ENCODE measurements around the gene KCNMA1.
"Not testable (repeated sequence)": the region's sequence is repeated elsewhere in the genome, so short reads cannot be mapped to it uniquely, and the experiment has no call there.

The KCNMA1 gene

DNA sequence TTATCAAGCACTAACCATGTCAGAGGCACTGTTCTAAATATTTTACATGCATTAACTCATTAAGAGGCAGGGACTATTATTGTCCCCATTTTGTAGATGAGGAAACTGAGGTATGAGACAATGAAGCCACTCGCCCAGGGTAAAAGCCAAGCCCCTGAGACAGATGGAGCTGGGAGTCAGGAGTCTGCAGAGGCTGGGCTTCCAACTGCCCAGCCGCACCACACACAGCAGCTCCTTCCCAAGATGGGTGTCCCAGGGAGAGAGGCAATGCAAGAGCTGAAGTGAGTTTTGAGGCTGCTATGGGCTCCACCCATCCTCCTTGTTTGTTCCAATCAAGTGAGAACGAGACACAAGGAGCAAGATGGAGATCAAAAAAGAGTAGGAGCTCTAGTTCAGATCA lies 244.2 kb downstream of the KCNMA1 start:
- DNase-seq (ENCODE audit: low read depth in 2 of 2): no peak

- no peak for DNase-seq (ENCODE audit: low read depth in 2 of 2)
Measured at GRCh38 chr10:77392851-77393250, 244.8 kb downstream of the KCNMA1 start.

DNA sequence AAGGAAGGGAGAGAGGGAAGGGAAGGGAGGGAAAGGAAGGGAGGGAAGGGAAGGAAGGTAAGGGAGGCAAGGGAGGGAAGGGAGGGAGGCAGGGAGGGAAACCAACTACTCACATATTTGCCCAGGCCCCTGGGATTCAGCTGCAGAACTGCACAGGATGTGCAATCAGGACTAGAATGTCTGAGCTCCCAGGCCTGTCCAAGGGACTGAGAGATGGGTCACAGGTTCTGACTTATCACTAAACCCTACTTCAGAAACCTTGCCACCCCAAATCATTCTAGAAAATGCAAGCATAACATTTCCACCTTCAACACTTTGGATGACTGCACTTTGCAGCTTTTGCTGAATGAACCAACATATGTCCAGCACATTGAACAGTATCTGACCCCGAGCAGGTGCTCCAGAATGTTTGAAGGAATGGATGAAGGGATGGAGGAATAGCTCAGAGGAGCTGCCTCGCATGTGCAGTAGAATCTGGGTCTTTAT lies 245.3 kb downstream of the KCNMA1 start:
- DNase-seq (ENCODE audit: low read depth in 2 of 2): no peak

DNA sequence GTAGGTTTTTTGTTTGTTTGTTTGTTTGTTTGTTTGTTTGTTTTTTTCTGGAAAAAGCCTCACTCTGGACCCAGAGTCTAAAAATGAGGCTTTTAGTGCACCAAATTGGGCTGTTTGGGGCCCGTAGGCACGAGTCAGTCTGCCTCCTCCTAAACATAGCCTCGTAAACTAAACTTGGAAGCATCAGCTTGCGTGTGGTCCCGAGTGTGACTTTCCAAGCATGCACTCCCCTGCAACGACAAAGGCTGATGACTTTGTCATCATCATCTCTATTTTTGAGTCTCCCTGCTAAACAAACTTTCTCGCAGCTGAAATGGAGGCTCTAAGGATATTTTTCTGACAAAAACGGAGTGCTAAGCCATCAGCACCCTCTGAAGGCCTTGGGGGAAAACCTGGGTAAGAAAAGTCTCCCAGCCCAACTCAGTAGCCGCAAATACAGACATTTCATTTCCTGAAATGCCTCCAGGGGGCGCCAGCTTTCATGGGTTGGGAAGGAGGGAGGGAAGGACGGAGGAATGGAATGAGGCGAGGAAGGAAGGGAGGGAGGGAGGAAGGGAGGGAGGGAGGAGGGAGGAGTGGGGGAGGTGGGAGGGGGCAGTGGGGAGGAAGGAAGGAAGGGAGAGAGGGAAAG lies 245.9 kb downstream of the KCNMA1 start:
- DNase-seq (ENCODE audit: low read depth in 2 of 2): no peak

- no peak for DNase-seq (ENCODE audit: low read depth in 2 of 2)
Measured at GRCh38 chr10:77390481-77390891, 247.1 kb downstream of the KCNMA1 start.

DNA sequence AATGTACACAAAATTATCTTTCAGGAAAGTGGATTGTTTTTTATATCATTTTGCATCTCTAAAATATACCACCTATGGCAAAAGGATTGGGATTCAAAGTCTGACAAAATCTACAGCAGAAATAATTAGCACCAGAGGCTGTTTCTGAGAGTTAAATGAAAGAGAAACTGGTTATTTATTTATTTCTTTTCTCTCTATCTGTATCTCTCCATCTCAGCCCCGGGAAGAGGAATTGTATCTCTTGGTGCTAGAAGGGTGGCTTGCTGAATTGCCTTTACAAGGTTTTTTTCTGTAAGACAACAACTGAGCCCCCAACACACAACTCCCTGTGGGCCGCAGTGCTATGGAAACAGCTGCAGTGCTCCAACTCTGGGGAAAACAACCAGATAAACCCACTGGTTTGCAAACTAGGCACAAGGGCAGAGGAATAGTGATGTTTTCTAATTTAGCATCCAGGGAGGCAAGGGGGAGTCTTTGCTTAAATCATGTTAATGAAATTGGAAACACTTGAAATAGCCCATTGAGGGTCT lies 249.0 kb downstream of the KCNMA1 start:
- no peak for DNase-seq (ENCODE audit: low read depth in 2 of 2)

GRCh38 chr10:77387701-77388100 lies 249.9 kb downstream of the KCNMA1 start:
- not testable (repeated sequence) for DNase-seq (ENCODE audit: low read depth in 2 of 2)

GRCh38 chr10:77387247-77387646 lies 250.4 kb downstream of the KCNMA1 start:
- DNase-seq (ENCODE audit: low read depth in 2 of 2): no peak

- DNase-seq (ENCODE audit: low read depth in 2 of 2): no peak
Measured at GRCh38 chr10:77386838-77387237, 250.8 kb downstream of the KCNMA1 start.

DNA sequence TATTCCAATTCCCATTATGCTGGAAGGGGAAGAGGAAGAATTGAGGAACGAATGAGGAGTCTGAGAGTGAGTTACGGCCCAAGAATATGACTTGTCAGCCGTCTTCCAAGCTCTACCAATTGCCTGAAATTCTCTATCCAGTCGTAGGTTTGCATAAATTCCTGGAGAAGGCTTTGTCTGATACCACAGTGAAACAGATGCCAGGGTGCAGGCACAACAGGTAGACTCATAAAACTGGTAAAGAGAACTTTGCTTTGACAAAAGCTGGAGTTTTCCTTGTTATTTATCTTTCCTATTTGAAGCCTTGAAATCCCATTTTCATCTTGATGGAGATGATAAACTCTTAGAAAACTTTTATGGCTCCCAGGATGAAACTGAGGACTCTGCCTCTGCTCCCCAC lies 251.2 kb downstream of the KCNMA1 start:
- no peak for DNase-seq (ENCODE audit: low read depth in 2 of 2)

- no peak for DNase-seq (ENCODE audit: low read depth in 2 of 2)
Measured at GRCh38 chr10:77385315-77385714, 252.3 kb downstream of the KCNMA1 start.

DNA sequence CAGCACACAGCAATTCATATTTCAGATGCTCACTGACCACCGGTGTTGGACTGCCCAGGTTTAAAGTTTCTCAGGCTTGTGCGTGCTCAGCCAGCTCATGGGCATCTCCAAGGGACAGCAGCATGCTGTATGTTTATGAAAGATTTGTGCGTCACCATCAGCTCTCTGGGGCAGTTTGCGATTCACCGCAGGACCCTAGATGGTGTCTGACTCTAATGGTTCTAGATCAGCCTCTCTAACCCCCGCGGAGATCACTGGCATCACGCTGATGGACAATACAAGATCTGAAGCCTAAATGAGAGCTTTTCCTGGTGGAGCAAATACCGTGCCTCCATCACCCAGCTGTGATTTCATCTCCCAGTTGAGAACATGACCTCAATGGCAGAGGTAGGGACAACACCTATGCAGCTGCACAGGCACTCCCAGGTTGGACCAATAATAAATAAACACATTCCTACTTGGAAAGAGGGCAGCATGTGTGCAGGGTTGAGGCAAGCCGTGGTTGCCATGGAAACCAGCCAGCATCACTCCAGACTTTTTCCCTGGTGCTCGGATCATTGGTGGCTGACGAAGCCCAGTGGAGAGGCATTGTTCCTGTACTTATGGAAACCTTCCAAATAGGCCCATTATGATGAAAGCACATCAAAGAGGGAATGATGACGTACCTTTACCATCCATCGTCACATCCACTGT lies 253.6 kb downstream of the KCNMA1 start:
- DNase-seq (ENCODE audit: low read depth in 2 of 2): no peak

GRCh38 chr10:77381750-77382149 lies 255.9 kb downstream of the KCNMA1 start:
- no peak for DNase-seq (ENCODE audit: low read depth in 2 of 2)

GRCh38 chr10:77380723-77381122 lies 256.9 kb downstream of the KCNMA1 start:
- no peak for DNase-seq (ENCODE audit: low read depth in 2 of 2)

DNA sequence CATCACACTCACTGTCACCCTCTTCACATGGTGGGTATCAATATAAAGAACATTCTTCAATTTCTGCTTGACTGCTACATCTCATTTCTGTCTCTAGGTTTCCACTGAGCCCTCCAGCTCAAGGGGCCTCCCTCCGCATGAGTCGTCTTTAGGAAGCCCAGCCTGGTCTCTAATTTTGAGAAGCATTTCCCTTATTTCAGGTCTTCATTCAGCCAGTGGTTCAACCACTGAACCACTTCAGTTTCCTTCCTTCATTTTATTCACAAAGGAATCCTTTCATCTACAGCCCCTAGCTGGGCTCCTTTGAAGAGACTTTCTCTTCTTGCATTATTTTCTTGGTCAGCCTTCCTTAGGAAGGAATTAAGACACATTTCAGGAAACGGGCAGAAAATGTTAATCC lies 257.4 kb downstream of the KCNMA1 start:
- no peak for DNase-seq (ENCODE audit: low read depth in 2 of 2)

DNA sequence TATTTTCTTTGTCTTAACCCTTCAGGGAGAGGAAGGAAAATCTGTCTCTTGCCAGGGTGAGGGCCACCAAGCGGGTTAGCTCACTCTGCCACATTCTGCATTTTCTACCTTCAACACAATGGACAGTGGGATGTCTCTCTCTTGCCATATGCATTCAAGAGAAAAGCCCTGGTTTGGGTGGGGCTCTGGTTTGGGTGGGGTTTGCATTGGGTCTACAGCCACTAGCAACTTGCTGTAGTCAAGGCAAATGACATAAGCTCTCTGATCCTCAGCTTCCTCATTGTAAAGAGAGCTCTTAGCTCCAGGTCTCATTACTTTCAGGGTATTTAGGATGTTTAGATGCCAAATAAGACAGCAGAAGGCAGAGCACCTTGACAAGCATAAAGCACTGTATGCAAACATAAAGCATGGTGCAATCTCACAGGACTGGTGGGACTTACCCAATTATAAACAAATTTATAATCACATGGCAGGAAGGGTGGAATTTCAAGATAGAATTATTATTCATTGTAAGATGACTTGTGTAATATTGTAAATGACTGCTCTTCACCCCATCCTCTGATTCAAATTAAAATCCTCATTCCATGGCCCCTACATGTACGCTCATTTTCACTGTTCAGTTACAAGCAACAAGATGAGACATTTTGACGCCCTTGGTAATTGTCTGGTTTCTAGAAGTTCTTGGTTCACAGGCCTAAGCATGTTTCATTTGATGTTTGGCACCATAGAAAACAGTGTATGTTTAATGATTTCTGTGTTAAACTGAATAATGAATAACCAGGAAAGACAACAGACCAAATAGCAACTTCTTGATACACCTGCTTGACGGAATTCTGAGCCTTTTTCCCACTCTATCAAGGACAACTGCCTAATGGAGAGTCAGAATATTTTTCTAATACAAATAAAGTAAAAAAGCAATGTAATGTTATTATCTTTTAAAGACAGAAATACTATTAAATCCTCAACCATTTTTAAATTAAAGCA lies 258.9 kb downstream of the KCNMA1 start:
- DNase-seq (ENCODE audit: low read depth in 2 of 2): no peak

GRCh38 chr10:77377678-77378352 lies 259.8 kb downstream of the KCNMA1 start:
- DNase-seq (ENCODE audit: low read depth in 2 of 2): no peak

- no peak for DNase-seq (ENCODE audit: low read depth in 2 of 2)
Measured at GRCh38 chr10:77377034-77377433, 260.6 kb downstream of the KCNMA1 start.

- no peak for DNase-seq (ENCODE audit: low read depth in 2 of 2)
Measured at GRCh38 chr10:77374189-77374656, 263.4 kb downstream of the KCNMA1 start.

GRCh38 chr10:77371848-77372799 lies 265.5 kb downstream of the KCNMA1 start:
- no peak for DNase-seq (ENCODE audit: low read depth in 2 of 2)

Measured in stimulated activated CD4-positive, alpha-beta T cell treated with anti-CD3 and anti-CD28 coated beads, Interleukin-1b, Interleukin-23, amount 100 ng/mL, for 1 hour (primary cell).